Stimulated activated CD8-positive, alpha-beta memory T cell treated with anti-CD3 and anti-CD28 coated beads, Interleukin-15, amount 100 ng/mL, for 48 hours (primary cell): ENCODE results near the gene RAPSN.

ENCODE experiments used
- DNase-seq, 2 donors: peaks; one replicate each; pipeline ENCODE4 v3.0.0-alpha.2; 2020; ENCODE audit warnings: low read depth in 2 of 2

Gene RAPSN

DNA sequence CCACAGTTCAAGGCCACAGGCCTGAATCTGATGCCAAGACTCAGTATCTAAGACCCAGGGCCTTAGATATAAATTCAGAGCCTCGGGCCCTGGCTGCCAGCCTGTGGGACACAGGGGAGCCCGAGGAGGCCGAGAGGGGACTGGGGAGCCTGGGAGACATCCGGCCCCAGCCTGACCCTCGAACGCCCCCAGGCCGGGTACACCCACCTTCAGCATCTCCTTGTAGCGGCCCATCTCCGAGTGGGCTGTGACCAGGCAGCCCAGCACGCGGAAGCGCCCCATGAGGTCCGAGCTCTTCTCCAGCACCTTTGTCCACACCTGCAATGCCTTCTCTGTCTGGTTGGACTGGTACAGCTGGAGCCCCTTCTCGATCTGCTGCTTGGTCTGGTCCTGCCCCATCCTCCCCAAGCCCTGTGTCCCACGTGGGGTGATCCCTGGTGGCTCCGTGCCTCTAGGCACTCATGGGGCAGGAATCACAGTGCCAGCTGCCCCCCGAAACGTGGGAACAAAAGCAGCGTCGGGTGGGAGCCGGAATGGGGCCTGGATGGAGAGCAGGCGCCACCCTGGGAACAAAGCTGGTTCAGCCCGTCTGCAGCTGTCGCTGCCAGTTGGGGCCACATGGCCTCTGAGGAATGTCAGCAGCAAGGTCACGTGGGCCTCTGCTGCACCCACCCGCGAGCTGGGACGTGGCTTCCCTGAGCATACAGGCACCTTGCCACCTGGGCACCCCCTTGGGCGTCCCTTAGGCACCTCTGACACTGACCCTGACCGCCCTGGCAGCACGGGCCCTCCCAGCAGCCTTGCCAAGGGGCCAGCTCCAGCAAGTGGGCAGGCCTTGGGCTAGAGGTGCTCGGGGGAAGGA is at the start of gene RAPSN:
RAPSN (minus strand) TSS at position 571 of the 862 bp plus-strand sequence; CDS start at position 399, 172 bp downstream.
- no peak for DNase-seq

GRCh38 chr11:47498149-47498548 is 49.2 kb upstream of the RAPSN start:
- DNase-seq = no peak

- no peak for DNase-seq
These were observed 47.9 kb upstream of the RAPSN start for GRCh38 chr11:47496808-47497207.

- no peak for DNase-seq
These were observed 46.9 kb upstream of the RAPSN start for GRCh38 chr11:47495856-47496217.

DNA sequence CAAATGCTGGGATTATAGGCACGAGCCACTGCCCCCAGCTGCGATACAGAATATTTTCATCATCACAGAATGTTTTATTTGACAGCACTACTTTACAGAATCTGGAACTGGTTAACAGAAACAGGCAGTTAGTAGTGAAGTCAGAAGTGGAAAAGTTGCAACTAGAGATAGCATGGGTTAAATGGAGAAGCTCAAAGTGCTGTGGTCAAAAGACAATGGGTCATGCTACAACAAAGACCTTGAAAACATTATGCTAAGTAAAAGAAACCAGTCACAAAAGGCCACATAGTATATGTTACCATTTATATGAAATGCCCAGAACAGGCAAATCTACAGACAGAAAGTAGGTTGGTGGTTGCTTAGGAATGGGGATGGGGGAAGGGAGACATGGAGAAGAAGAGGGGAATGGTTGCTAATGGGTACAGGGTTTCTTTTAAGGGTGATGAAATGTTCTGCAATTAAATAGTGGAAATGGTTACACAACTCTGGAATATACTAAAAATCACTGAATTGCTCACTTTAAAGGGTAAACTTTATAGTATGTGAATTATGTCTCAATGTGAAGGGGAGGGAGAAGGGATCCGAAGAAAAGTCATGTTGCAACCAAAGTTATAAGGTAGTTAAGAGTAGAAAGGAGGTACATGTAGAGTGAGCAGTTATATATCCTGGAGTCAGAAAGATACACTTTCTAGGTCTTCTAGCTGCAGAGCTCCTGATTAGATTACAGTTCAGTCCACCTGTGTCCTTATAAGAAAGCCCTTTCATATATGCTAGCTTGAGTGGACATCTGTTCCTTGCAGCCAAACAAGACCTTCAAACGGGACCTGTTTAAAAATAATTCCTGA is 46.3 kb upstream of the RAPSN start:
- DNase-seq = no peak

DNA sequence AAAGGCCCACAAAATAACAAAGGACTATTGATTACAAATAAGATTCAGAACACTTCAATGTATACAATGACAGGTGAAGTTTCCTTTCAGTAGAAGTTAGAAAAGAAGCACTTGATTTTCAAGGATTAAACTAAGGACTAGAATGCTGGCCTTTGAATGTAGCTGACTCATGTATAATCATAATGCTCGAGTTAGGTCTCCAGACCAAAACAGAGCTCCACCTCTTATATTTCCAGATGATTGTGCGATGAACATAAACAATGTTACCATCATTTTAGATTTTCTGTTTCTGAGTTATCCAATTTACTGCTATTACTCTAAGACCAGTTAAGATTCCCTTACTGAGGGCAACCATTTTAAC is 40.4 kb upstream of the RAPSN start:
- no peak for DNase-seq

DNA sequence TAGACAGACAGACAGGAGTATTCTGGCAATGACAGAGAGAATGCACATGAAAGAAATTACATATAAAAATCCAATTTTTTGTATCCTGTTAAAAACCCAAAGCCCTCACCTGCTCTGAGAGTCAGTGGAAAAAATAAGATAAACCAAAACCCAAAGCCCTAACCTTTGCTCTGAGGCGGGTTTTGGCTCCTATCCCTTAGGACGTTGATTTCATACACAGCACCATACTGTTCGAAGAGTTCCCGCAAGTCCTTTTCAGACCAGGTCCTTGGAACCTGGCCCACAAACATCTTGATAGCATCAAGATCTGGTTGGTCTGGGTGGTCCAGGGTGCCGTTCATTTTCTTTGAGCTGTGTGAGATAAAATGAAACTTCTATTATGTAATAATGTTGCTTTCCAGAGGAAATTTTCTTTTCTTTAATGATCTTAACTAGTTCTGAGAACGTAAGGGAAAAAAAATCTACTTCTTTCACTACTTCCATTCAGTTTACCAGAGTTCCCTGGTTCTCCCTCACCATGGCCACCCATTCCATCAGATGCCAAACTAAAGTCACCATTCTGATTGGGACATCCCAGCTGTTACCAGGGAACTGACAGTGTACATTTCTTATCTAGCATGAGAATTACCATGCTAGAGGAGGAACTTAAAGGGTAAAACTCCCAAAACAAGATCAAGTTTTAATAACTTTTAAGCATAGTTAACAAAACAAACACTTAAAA is 39.9 kb upstream of the RAPSN start:
- no peak for DNase-seq

DNA sequence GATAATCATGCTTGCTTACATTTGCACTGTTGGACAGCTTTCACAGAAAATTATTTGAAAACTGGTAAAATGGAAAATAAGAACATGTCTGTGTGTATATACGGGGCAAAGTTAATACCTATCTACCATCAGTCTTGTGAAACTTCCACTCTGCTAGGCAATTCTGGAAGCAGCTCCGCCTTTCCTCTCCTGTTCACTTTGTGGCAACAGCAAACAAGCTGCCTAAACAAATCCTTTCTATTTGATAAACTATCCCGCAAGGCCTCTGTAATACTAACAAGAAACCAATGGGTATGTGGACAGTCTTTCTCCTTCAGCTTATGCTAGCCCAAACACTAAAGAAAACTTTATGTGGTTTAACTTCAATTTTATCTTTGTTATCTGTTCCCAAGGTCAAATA is 39.2 kb upstream of the RAPSN start:
- DNase-seq = no peak

GRCh38 chr11:47487421-47487820 is 38.5 kb upstream of the RAPSN start:
- no peak for DNase-seq

- DNase-seq = no peak
These were observed 36.2 kb upstream of the RAPSN start for GRCh38 chr11:47485107-47485506.

DNA sequence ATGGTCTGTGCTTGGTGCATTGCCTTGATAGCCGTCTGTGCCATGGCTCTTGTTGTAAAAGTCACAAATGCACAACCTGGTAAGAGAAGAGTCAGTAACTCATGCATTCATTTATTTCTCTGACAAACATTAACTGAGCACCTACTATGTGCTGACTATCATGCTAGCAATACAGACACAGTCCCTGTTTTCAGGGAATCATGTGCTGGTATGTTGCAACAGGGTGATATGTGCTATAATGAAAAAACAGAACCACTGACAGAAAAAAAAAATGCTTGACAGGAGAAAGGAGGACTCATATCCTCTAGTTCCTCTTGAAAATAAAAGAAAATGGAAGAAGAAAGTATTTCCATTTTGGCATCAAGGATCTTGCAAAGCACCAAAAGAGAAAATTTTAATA is 34.5 kb upstream of the RAPSN start:
- DNase-seq = no peak

- DNase-seq = no peak
These were observed 31.8 kb upstream of the RAPSN start for GRCh38 chr11:47480762-47481161.

DNA sequence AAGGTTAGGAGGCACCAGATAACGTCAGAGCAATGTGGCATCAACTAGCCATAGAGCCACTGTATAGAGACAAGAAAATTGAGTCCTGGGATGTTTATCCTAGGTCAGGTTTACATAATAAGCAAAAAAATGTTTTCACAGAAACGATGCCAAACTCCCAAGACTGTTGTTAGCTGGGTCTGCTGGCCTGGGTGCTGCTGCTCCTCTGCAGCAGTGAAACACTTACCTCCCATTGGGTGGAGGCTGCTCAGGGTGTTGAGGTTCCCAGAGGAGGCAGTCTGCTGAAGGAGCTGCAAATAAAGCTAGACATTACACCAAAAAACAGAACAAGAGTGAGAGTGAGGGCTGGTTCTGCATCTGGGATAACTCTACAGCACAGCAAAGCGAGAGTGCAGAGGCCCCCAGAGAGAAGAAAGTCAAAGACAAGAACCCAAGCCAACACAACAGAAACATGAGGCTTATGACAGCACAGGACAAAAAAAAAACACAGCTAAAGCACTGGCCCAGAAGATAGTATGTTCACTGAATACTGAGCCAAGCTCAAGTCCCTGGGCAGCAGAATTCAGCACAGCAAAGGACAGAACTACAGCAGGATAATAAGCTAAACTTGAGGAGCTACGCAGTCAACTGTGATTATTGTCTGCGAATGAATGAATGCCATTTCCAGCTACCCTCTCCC is 29.9 kb upstream of the RAPSN start:
- no peak for DNase-seq

DNA sequence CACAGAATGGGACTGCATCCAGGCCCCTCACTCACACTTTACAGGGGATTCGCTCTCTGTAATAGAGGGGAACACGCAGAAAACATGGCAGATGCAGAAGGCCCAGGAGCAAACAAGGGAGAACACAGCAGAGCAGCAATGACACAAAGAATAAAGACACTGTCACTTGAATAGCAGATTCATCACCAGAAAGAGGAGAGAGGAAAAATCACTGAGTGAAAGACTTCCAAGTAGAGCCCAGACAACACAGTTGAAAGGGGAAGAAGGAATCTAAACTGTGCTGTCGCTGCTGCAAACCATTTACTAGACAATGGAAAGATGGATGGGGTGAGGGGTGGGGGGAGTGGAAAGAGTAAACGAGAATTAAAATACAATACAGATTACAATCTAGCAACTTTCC is 28.8 kb upstream of the RAPSN start:
- DNase-seq = no peak

- DNase-seq = no peak
These were observed 28.4 kb upstream of the RAPSN start for GRCh38 chr11:47477323-47477722.

DNA sequence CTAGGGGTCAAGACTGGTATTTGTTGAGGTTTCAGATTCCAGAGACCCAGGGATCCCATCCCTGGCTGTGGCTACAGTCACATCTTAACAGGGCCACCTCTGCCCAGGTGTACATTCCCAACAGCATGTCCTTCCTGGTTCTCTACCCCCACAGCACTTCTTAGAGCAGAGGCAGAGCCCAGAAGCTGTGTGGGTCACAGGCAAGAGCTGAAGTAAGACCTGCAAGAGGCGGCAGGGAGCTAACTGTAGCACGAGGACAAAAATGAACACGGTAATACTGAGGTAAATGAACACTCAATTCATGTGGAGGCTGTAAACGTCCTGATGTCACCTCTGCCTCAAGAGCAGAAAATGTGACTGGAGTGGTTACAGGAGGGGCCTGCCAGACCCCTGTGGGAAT is 21.7 kb upstream of the RAPSN start:
- no peak for DNase-seq

DNA sequence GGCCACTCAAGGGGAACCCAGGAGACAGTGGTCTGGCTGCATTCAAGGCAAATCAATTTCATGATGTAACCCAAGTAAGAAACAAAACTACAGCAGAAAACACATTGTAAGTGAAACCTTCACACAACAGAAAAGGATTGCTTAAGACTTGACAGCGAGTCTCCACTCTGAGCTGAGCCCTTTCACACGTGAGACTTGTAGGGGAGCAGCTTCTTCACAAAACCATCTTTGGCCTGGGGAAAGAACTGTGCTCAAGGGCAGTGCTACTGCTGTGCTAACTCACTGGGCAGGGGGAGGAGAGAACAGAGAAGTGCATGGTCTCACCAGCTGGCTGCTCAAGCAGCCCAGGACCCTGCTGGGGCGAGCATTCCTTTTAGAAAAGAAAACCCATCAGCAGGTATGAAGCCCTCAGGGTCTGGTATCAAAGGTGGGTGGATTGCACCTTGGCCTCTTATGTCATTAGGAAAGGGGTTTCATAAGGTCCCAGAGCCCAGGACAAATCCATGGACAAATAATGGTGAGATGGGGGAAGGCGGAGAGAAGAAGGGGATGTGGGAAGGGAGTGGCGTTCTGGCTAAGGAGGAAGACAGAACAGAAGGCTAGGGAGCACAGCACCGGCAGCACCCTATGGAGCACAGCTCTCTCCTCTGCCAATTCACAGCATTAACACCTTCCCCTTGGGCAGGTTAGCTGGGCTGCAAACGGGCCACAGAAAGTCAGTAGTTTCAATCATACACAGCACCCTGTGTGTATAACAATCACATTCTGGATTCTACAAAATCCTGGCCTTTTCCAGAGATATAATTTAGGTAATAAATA is 20.6 kb upstream of the RAPSN start:
- DNase-seq = no peak

DNA sequence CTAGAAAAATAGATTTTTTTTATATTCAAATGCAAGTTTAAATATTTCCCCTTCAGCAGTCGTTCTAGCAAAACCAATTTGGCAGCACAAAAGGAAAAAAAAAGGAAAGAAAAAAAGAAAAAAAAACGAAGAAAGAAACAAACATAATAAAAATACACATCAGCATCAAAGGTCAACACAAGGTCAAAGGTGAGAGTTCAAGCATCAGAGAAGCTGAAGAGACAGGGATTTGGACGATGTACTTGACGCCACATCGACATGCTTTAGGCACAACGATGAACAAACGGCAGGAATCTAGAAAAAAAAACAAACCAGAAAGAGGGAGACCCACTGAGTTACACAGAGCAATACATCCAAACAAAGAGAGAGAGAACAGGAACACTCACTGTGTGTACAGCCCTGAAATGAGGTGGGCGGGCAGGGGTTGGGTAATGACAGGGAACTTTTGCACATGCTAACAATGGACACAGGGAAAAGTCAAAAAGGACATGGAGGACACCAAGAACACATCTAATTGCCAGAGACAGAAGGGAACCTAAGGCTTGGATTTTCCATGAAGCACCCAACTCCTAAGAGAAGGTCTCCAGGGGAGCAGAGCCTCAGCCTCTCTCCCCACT is 19.8 kb upstream of the RAPSN start:
- DNase-seq = no peak

GRCh38 chr11:47467357-47467756 is 18.4 kb upstream of the RAPSN start:
- no peak for DNase-seq

DNA sequence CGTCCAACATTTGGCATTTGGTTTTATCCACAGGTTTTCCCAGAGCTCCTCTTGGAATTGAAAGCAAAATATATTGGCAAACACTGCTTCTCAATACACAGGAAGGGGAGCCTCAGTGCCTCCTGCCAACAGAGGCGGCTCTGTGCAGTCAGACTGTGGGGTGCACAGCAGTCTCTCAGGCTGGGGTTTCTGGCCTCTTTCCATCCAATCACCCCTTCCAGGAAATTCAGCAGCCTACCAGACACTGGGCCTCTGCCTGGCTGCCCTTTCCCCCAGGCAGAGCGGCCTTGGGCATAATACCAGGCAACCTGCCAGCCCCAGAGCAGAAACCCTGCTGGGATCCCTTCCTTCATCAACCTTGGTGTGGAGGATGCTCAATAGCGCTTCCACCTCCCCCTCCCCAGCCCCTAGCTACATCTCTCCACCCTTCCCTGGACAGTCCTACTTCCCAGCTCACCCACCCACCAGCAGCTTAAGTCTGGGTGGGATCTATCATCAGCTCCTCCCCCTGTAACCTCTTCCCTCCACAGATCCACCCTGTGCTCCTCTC is 17.8 kb upstream of the RAPSN start:
- no peak for DNase-seq
